GM12874 (cell line): ENCODE data around the gene DHRS7B.

ENCODE experiments used
- CTCF ChIP-seq: IDR thresholded peaks from 2 replicates; pipeline ENCODE4 v1.5.1; 2011; ENCODE audit warnings: low read depth, mild to moderate bottlenecking, control low read depth, low read length, moderate library complexity; ENCODE audit not compliant: insufficient read depth

DHRS7B gene

DNA sequence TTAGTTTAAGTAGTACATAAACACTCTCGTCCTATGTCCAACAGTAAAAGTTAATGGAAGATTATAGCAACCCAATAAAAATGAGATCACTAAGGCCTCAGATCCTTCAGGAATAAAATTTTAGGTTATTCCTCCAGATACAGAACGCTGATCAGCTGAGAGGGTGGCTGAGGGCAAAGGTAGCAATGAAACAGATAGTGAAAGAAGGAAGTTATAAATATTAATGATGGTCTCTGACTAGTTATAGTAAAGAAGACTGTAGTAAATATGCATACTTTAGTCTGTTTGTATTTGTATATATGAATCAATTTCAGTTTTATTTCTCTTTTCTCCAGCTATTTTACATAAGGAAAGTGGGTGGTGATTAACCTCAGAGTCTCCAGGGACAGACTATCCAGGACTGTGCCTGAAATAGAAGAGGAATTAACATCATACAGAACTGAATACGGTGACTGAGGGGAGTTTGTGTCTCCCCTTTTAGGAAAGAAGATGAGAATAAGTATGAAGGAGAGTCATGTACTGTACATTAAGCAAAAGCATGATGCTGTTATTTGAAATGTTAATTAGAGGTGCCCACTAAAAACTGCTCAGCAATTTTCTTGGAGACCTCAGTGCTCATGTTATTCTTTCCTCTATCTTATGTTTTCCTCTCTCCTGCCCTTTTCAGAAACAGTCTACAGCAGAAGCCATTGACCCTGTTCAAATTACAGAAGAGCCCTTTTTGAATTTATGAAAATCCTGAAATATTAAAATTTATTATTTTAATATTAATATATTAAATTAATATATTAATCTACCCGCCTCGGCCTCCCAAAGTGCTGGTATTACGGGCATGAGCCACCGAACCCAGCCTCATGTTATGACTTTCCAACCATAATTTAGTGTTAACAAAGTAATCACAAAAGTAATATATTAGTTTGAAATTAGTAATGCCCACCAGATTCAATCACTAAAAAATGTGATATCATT, 36.5 kb upstream of the DHRS7B start:
- TF ChIP-seq CTCF = no peak

- no peak for TF ChIP-seq CTCF
Observed at GRCh38 chr17:21090902-21091618, 35.7 kb upstream of the DHRS7B start.

- TF ChIP-seq CTCF = no peak
Observed at GRCh38 chr17:21094298-21094704, 32.5 kb upstream of the DHRS7B start.

DNA sequence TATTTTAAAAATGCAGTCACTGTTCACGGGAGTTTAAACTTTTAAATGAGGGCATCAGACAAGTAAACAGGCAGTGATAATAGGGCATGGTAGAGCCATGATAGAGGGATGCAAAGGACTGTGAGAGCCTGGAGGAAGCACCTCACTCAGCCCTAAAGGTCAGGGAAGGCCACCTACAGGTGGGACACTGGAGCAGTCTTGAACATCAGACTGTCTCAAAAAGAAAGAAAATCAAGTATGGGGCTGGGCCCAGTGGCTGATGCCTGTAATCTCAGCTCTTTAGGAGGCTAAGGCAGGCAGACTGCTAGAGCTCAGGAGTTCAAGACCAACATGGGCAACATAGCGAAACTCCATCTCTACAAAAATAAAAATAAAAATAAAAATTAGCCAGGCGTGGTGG, 31.0 kb upstream of the DHRS7B start:
- TF ChIP-seq CTCF = no peak

GRCh38 chr17:21096874-21097273, 29.9 kb upstream of the DHRS7B start:
- no peak for TF ChIP-seq CTCF

- TF ChIP-seq CTCF = no peak
Observed at GRCh38 chr17:21098934-21099689, 27.7 kb upstream of the DHRS7B start.

GRCh38 chr17:21100636-21101035, 26.1 kb upstream of the DHRS7B start:
- no peak for TF ChIP-seq CTCF
